GF-D8 (cell line): ENCODE results near the gene ABHD17A.
"Not testable (repeated sequence)": the region's sequence is repeated elsewhere in the genome, so short reads cannot be mapped to it uniquely, and the experiment has no call there.

Experiments used
- DNase-seq: peaks from one replicate; lab custom pipeline; 2025; lab: John Stamatoyannopoulos, UW

ABHD17A gene

DNA sequence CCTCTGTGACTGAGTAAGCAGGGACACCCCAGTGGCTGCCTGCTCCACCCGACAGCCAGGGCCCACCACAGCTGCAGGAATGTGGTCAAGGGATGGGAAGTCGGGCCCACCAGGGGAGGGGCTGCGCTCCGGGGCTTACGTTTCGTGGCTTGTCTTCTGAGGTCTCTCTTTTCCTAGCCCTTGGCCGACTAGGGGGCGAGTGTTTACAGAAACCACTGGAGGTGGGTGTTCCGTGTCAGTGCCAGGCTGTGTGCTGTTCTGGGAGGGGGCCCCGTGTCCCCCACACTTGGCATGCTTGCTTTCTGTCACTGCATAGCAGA is 24.4 kb upstream of the ABHD17A start:
- DNase-seq = no peak

- DNase-seq = no peak
These were observed 23.0 kb upstream of the ABHD17A start for GRCh38 chr19:1908364-1908678.

GRCh38 chr19:1907563-1908363 is 22.5 kb upstream of the ABHD17A start:
- DNase-seq = no peak

- no peak for DNase-seq
These were observed 21.8 kb upstream of the ABHD17A start for GRCh38 chr19:1906985-1907562.

DNA sequence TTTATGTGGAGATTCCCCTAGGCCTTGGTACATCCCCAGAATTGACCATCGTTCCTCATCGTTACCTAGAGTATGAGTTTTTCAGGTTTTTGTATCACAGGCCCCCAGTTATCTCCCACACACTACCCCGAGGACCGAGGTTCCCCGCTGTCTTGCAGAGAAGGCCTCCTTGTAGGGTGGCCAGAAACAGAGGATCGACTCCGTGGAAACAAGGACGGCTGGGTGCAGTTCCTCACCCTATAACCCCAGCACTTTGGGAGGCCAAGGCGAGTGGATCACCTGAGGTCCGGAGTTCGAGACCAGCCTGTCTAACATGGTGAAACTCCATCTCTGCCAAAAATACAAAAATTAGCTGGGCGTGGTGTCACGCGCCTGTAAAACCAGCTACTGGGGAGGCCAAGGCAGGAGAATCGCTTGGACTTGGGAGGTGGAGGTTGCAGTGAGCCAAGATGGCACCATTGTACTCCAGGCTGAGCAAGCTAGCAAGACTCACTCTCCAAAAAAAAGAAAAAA is 20.6 kb upstream of the ABHD17A start:
- DNase-seq = no peak

DNA sequence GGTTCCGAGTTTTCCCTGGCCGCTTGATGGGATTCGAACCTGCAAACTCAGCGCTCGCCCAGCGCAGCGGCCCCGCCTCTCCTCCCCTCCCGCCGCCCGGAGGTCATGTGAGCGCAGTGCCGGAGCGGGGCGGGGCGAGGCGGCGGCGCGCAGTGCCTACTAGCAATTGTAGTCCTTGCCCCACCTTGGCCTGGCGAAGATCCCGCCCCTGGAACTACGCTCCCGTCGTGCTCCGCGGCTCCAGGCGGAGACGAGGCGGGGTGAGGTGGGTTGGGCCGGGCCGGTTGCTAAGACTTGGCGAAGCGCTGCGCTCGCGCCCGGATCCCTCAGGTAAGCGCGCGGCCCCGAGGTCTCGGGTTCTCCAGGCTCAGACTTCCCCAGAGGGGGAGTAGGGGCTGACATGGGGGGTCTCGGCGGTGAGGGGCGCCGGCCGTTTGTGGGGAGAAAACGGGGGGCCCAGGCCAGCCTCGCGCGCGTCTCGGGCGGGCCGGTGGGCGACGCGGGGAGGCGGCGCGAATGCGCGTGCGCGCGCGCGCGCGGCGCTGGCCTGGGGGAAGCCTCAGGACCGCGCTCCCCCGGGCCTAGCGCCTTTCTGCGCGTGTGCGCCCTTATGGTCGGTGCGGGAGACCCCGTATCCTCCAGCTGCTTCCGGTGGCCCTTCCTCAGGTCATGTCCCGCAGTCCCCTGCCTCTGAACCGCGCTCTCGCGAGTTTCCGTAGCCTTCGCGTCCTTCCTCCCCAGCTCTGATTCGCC is 20.0 kb upstream of the ABHD17A start, which contains the start of the genes ADAT3 and SCAMP4:
Gene ADAT3 (plus strand): TSS at position 290 of the 753 bp plus-strand sequence. CDS start 6,649 bp downstream, outside the sequence.
Gene SCAMP4 (plus strand): TSS at position 290 of the 753 bp plus-strand sequence. CDS start 9,621 bp downstream, outside the sequence.
- peak; percentile 92 for DNase-seq

DNA sequence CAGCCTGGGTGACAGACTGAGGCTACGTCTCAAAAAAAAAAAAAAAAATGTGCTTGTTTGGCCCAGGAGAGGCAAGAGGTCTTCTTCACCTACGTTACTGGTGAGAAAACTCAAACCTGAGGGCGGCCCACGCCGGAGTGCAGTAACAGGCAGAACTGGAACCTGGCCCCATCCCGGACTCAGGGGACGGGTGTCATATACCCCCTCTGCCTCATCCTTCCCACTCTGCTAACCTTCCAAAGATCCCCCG is 19.5 kb upstream of the ABHD17A start:
- no peak for DNase-seq

- no peak for DNase-seq
These were observed 17.6 kb upstream of the ABHD17A start for GRCh38 chr19:1902923-1903322.

GRCh38 chr19:1901940-1902404 is 16.7 kb upstream of the ABHD17A start:
- DNase-seq = no peak

GRCh38 chr19:1896508-1896907 is 11.2 kb upstream of the ABHD17A start:
- DNase-seq = no peak

DNA sequence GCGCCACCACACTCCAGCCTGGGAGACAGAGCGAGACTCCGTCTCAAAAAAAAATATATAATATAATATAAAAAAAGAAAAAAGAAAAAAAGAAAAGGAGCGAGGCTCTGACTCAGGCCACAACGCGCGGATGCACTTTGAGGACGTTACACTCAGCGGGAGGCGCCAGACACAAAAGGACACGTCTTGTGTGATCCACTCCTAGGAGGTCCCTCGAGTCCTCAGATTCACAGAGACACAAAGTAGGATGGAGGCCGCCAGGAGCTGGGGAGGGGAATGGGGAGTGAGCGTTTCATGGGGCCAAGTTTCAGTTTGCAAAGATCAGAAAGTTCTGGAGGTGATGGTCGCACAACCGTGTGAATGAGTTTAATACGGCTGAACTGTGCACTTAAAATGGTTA is 8.5 kb upstream of the ABHD17A start:
- DNase-seq = no peak

DNA sequence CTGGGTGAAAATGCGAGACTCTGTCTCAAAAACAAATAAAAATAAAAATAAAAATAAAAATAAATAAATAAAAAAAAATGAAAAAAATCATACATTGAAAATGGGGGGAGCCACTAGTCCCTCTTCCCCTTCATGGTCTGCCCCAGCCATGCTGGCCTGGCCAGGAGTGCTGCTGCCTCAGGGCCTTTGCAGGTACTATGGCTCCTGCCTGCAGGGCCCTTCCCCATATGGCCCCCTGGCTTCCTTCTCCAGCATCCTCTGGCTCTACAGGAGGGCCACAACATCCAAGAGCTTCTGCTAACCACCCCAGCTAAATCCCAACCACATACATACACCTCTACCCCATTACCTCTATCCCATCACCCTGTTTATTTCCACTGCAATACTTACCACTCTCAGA is 4.6 kb upstream of the ABHD17A start:
- no peak for DNase-seq

- DNase-seq = no peak
These were observed 3.1 kb upstream of the ABHD17A start for GRCh38 chr19:1888385-1888784.

DNA sequence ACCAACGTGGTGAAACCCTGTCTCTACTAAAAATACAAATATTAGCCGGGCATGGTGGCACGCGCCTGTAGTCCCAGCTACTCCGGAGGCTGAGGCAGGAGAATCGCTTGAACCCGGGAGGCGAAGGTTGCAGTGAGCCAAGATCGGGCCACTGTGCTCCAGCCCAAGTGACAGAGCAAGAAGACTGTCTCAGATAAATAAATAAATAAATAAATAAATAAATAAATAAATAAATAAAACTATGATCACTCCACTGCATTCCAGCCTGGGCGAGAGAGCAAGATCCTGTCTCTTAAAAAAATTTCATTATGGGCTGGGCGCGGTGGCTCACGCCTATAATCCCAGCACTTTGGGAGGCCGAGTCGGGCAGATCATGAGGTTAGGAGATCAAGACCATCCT is 1.1 kb upstream of the ABHD17A start:
- not testable (repeated sequence) for DNase-seq

DNA sequence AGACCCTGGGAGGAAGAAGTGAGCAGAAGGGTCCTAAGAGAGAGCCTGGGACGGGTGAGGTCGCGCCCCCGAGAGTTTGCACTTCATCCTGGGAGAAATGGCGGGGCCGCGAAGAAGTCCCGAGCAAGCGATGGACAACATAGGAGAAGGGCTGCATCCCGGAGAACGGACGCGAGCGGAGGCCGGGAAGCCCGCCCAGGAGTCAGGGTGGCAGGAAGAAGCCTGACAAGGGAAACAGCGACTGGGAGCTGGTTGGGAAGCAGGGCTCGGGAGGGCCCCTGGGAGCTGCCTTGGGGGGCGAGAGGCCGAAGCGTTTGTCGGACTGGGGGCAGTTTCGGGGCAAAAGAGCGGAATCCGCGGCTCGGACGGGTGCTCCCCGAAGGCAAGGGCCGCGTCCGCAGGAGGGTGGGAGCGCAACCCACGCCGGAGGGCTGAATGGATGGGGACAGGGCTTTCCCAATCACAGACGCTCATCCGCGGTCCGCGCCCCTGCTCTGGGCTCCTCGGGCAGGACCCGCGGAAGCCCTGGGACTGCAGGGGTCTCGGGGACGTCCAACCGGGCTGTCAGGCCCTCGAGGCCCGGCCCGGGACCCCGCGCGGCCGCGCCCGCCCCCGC is 469 bp downstream of the ABHD17A start:
- no peak for DNase-seq

- DNase-seq = no peak
These were observed 991 bp downstream of the ABHD17A start for GRCh38 chr19:1884291-1884718.

DNA sequence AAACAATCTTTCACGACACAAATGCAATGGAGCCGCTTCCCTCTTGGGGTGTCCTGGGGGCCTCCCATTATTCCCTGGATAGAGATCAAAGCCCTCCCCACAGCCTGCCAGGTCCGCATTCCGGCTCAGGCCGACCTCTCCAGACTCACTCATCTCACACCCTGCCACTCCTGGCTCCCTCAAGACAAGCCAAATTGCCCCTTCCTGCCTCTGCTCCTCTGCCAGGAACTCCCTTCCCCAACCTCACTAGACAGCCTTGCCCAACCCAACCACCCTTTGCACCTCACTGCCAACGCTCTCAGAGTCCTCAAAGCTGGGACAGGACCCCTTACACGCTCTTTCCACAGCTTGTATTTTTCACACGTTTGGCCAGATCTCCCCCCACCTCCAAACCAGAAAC is 1.5 kb downstream of the ABHD17A start:
- DNase-seq = no peak

GRCh38 chr19:1882786-1883692 is 2.3 kb downstream of the ABHD17A start:
- no peak for DNase-seq

DNA sequence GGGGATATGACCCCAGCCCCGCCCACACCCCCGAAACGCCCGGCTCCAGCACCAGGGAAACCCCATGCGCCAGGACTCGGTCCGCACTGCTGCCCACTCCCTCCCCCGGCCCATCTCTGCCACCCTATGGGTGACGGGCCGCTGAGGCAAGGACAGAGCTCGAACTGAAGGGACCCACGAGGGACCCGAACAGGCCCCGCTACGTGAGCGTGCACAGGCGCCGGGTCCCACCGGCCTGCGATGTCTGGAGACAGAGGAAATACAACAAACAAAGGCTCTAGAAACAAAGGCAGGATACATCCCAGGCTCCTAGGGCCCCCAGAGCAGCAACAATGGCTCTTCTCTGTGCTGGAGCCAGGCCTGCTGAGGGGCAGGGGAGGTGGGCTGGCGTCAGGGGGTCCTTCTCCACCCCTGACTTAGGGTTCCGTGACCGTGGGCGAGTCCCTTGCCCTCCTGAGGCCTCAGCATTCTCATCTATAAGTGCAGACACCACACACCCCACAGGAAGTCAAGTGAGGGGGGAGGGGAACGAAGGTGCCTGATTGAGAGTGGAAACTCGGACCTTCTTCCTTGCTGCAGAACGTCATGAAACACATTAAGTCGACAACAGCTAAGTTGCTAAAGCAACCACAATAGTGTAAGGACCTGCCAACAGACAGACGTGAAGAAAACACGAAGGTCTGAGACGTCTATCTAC is 3.1 kb downstream of the ABHD17A start:
- no peak for DNase-seq

GRCh38 chr19:1881393-1882088 is 3.8 kb downstream of the ABHD17A start:
- not testable (repeated sequence) for DNase-seq
